IMR-90 (cell line): ENCODE measurements around the gene ACYP2.
"Not testable (repeated sequence)": the region's sequence is repeated elsewhere in the genome, so short reads cannot be mapped to it uniquely, and the experiment has no call there.

ENCODE experiments used
- RAD21 ChIP-seq: IDR thresholded peaks from 2 replicates; pipeline ENCODE4 v1.6.1; 2012; ENCODE audit warnings: low read length, improper control_type of control experiment
- TF ChIP-seq, protein P1 (sequence below): conservative IDR thresholded peaks from 2 replicates; pipeline ENCODE4 v1.5.1; 2012; ENCODE audit warnings: mild to moderate bottlenecking, low read depth, low read length, improper control_type of control experiment

DNA sequence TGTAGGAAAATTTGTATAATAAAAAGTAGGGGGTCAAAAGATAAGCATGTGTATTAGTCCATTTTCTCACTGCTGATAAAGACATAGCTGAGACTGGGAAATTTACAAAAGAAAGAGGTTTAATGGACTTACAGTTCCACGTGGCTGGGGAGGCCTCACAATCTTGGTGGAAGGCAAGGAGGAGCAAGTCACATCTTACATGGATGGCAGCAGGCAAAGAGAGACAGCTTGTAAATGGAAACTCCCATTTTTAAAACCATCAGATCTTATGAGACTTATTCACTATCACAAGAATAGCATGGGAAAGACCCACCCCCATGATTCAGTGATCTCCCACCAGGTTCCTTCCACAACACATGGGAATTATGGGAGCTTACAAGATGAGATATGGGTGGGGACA, 149.7 kb downstream of the ACYP2 start:
- TF ChIP-seq, protein P1, sequence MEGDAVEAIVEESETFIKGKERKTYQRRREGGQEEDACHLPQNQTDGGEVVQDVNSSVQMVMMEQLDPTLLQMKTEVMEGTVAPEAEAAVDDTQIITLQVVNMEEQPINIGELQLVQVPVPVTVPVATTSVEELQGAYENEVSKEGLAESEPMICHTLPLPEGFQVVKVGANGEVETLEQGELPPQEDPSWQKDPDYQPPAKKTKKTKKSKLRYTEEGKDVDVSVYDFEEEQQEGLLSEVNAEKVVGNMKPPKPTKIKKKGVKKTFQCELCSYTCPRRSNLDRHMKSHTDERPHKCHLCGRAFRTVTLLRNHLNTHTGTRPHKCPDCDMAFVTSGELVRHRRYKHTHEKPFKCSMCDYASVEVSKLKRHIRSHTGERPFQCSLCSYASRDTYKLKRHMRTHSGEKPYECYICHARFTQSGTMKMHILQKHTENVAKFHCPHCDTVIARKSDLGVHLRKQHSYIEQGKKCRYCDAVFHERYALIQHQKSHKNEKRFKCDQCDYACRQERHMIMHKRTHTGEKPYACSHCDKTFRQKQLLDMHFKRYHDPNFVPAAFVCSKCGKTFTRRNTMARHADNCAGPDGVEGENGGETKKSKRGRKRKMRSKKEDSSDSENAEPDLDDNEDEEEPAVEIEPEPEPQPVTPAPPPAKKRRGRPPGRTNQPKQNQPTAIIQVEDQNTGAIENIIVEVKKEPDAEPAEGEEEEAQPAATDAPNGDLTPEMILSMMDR, result not testable (repeated sequence)
- not testable (repeated sequence) for TF ChIP-seq RAD21
